HG03139 (cell line): Measurements from ENCODE around the gene CCL11.

Experiments used
- ATAC-seq: cut with Tn5 transposase; IDR thresholded peaks from one replicate; pipeline ENCODE4 v1.9.1; 2021; ENCODE audit not compliant: unreplicated experiment

Gene CCL11

DNA sequence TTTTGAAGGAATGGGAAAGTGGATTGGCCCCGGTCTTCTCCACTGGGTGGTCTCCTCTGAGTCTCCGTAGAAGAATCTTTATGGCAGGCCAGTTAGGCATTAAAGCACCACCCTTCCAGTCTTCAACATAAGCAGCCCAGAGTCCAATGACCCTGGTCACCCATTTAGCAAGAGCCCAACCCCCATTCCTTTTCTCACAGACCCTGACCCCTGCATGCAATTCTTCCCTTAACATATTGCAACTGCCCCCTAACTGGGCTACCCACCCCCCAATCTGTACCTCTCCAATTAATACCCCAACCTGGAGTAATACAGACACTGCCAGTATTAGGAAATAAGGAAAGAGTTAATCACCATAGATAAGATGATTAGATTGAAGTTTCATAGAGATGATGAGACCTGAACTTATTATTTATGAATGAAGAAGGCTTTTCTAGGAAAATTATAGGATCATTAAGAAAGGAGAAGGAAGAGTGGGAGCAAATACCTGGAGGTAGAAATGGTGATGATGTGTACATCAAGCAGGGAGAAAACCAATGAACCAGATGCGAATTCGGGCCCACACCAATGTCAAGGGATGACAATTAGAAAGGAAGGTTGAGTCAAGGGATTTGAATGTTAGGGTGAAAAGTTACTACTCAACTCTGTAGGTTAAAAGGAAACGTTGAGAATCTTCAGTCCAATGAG lies 28.1 kb upstream of the CCL11 start:
- ATAC-seq = no peak

DNA sequence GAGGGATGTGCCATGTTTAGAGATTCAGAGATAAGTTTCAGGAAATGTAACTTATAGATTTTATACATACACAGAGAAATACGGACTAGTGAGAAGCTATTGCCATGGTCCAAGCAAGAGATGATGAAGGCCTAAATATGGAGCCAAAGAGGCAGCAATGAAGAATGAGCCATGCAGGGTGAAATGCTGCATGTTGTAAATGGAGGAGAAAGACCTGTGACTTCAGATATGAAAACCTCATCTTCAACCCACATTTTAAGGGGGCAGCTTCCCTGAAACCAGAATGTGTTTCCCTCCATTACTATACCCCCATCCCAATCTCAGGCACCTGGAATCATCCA lies 27.6 kb upstream of the CCL11 start:
- no peak for ATAC-seq

DNA sequence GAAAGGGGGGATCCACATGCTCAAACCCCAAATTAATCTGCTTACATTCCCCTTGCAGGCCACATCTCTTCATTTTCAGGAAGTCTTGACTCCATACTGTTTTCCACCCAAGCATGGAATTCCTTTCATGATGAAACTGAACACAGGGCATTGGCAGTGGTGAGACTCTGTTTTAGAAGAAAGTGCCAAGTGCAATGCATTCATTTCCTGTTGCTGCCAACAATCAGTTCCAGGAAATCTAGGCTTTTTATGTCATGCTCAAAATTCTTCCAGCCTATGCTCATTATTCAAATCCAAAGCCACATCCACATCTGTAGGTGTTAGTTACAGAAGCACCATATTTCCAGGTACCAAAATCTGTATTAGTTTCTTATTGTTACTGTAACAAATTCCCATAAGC lies 26.4 kb upstream of the CCL11 start:
- ATAC-seq = no peak

DNA sequence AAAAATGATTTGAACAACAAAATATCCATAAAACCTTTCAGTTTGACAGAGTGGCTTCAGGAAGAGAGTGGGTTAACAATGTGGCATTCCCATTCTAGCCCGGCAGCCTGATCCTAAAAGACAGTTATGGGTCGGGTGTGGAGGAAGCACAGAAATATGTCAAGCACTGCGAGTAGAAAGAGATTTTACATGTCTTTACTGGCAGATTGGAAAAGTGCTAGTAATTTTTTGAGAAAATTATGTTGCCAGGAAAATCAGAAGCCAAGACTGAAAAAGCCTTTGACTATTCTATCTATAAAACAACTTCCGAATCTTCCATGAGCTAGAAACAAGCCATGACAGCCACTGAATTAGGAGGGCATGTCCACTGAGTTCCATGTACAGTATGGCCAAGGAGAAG lies 24.7 kb upstream of the CCL11 start:
- ATAC-seq = no peak

DNA sequence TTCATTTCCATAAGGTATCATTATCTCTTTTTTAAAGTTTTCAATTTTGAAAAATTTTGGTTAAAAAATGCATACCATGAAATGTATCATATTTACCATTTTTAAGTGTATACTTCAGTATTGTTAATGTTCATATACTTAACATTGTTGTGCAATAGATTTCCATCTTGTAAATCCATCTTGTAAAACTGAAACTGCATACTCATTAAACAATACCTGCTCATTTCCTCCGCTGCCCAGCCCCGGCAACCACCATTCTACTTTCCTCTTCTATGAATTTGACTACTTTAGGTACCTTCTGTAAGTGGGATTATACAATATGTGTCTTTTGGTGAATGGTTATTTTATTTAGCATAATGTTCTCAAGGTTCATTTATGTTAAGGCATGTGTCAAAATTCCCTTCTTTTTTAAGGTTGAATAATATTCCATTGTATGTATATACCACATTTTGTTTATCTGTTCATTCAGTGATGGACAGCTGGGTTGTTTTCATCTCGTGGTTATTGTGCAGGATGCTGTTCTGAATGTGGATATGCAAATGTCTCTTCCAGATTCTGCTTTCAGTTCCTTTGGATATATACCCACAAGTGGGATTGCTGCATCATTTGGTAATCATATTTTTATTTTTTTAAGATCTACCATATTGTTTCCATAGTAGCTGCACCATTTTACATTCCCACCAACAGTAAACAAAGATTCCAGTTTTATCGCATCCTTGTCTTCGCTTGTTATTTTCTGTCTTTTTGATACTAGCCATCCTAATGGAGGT lies 23.8 kb upstream of the CCL11 start:
- no peak for ATAC-seq

DNA sequence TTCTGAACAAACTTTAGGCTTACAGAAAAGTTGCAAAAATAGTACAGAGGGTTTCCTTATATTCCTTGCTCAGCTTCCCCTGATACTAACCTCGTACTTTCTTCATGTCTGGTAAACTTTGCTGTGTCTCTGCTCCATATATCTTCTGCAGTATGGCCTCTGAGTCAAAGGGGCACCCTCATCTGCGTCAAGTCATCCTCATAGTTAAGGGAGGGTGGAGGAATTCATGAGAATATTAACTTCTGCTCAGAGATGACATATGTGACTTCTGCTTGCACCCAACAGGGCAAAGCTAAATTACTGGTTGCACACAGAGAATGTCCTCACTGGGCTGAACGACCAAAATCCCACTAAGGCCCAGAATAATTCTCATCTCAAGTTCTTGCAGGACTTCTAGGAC lies 19.8 kb upstream of the CCL11 start:
- ATAC-seq = no peak

DNA sequence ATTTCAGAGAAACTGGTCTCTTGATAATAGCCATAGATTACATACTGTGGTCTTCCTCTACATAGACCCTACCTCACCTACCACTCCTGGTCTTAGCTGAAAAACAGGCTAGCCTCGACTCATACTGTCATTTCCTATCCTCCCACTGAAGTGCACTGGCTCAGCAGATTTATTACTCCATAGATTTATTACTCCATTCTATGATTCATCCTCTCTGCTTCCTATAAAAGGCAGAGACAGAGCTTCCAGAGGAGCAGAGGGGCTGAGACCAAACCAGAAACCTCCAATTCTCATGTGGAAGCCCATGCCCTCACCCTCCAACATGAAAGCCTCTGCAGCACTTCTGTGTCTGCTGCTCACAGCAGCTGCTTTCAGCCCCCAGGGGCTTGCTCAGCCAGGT lies 15.6 kb upstream of the CCL11 start, which contains the start of gene CCL7:
Gene CCL7 (plus strand): TSS at position 253 of the 400 bp plus-strand sequence. CDS start 70 bp downstream, at position 323.
- no peak for ATAC-seq

DNA sequence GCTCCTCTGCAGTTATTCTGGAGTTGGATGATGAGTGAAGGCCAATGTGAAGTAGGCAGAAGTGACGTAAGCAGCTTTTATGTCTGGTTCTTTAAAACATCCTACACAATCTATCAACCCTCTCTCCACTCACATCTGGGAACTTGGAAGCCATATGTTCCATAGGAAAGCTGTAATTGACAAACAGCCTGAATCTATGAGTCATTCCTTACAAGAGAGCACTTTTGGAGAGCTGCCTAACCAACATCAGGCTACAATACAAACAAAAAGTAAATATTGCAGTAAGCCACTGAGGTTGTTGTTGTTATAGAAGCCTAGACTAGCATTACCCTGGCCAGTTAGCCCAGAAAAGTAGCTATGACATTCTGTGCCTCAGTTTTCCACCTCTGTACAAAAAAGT lies 9.7 kb upstream of the CCL11 start:
- no peak for ATAC-seq

DNA sequence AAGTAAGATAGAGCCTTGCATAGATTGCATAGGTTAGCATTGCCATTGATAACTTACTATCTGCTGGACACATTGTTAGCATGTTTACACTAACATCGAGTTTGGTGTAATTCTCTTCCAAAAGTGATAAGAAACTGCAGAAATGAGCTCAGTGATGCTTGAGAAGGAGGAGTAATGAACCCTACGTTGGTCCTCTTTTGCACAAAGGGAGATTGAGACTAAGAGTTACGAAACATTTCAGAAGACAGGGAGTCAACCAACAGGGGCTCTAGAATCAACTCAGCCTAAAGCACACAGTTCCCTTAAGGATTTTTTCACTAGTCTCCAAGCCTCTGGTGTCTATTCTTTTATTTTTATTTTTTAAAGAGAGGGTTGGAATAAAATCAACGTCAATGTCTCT lies 8.7 kb upstream of the CCL11 start:
- ATAC-seq = no peak

DNA sequence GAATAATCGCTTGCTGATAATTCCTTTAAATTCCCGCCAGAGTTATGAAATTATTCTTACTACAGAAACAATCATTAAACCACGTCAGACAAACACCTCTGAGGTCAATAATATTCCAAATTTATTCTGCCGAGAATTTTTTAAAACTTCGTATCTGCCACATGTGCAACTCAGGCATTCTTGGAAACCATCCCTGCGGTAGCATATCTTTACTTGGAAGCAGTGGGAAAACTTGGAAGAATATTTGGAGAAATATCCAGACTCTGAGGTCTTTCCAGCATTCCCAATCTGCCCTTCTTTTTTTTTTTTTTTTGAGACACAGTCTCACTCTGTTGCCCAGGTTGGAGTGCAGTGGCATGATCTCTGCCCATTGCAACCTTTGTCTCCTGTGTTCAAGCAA lies 2.0 kb upstream of the CCL11 start:
- ATAC-seq = no peak

DNA sequence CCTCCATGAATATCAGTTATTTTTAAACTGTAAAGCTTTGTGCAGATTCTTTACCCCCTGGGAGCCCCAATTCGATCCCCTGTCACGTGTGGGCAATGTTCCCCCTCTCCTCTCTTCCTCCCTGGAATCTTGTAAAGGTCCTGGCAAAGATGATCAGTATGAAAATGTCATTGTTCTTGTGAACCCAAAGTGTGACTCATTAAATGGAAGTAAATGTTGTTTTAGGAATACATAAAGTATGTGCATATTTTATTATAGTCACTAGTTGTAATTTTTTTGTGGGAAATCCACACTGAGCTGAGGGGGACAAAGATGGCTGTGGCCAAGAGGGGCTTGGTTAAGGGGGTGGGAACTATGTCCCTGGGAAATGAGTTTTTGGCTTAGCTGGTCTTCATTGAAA lies 2.3 kb downstream of the CCL11 start:
- no peak for ATAC-seq

DNA sequence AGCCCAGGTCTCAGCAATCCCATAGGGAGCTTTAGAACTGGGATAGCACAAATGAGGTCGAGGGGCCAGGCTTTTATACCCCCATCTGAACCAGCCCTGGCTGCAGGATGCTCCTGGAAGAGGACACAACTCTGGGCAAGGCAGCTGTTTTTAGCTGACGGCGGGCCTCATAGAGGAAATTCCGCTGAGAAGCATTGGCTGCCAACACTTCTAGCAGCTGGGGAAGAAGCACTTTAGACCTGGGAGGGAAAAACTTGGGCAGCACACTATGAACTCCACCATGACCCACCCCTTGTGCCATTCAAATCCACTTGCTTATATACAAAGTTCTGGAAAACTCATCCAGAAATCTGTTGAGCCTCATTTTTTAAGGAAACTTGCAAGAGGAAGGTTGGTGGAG lies 5.0 kb downstream of the CCL11 start:
- no peak for ATAC-seq

DNA sequence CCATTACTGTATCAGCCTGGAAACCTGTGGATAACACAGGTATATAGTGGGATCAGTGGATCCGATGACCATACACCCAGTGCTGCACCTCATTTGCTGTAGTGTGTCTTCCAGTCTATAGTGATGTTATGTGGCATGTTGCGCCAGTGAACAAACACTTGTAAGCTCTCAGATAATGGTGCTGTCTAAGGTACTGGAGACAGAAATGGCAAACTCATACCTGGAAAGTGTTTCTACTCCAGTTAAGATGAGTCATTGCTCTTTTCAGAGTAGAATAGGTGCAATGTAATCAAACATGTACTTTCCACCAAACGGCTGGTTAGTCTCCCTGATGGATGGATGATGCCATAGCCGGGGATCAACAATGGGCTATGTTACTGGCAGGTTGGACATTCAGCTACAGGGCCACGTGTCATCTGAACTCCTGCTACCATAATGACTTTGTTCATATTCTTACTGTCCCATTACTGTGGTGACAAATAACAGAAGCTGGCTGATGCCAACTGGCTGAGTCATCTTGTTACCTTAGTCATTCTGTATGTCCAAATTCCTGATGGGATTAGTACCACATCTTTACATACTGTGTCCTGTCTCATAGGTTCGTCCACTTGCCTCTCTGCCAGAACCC lies 6.3 kb downstream of the CCL11 start:
- ATAC-seq = no peak

DNA sequence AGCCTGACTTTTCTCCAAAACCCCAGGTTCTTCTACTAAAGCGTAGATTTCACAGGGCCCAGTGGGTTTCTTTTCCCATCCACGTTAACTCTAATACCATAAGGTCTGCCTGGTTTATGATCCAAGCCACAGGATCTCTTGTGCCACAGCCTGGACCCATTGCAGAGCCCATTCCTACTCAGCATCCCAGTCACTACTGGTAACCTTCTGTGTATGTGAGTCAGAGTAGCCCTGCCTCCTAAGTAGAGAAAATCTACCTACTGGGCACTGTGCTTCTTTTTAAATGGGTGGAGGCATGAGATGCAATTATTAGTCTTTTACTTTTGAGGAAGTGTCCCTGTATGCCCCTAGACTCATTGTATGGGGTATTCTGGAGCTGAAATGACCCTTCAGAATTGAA lies 13.5 kb downstream of the CCL11 start:
- no peak for ATAC-seq

DNA sequence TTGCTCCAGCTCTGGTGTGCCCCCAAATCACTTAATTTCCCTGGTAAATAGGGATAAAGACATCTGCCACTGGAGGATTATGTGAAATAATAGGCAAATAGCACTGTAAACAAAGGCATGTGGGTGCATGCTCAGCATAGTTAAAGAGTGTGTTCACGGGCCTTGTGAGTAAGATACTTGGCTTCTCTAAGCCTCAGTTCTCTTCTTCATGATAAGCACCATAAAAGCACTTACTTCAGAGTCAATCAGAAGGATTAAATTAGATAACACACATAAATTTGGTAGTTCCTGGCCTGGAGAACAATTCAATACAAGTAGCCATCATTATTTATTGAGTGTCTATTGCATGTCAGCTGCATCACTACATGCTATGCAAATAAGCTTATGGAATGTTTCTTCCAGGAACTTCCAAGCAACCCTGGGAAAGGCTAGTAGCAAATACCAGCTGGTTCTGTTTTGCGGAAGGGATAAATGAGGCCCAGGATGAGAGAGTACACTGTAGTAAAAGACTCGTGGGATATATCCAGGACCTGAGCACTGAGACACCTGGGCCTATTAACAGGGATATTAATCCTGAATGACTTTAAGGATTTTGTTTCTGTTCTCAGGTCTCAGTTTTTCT lies 14.5 kb downstream of the CCL11 start:
- ATAC-seq = no peak

DNA sequence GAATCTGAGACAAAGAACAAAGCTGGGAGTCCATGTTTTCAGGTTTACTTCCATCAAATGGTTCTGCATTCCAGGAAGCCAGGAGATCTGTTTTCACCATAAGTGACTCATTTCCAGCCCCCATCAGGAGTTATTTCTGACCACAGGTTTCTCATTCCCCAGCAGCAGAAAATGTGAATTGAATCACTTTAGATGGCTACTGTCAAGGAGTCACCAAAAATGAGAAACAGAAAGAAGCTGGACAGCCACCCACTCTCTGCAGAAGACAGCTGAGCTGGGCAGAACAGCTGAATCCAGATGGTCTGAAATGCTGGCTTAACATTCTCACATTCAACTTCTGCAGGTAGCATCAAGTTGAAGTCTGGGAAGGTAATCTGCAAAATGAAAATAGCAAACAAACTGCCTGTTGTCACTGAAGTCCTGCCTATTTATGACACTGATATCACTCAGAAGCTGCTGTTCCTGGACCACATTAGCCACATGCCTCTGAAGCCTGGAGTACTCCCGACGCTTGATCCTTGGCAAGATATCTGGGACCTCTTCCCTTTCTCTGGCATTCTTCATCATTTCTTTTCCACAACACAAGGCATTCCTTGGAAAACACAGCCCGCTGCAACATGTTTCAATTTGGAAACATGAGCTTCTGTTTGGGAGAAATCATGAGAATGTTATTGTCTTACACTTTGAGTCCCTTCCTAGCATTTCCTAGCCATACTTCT lies 15.3 kb downstream of the CCL11 start:
- ATAC-seq = no peak

DNA sequence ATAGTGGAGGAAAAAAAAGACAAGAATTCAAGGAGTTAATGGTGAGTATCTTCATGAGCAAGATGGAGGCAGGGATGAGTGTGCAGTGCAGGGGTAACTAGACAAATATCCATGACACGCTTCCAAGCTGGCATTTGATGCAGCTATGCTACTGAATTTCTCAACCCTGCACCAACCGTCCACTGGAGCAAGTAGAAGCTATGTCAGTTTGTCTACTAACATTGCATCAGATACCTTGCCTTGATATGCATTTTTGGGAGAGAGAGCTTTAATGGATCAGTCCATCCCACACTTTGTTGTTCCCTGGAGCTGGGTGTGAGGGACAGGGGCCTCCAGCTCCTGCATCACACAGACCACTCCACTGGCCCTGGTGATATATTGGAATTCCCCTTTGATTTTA lies 16.4 kb downstream of the CCL11 start:
- ATAC-seq = no peak

DNA sequence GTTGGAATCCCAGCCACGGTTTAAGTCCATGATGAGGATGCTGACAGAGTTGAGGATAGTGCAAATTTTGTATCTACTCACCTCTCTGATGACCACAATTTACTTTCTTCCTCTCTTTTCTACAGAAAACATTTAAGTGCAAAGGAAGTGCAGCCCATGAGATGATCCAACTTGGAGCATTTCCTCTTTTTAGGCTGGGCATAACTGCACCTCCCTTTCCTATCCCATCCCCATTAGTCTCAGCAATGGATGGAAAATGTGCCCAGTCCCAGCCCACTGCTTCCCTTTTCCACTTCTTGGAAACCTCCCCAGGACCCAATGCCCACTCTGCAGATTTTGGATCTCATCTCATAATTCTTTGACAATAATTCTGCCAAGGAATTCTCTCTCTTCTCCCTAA lies 17.1 kb downstream of the CCL11 start:
- ATAC-seq = no peak

DNA sequence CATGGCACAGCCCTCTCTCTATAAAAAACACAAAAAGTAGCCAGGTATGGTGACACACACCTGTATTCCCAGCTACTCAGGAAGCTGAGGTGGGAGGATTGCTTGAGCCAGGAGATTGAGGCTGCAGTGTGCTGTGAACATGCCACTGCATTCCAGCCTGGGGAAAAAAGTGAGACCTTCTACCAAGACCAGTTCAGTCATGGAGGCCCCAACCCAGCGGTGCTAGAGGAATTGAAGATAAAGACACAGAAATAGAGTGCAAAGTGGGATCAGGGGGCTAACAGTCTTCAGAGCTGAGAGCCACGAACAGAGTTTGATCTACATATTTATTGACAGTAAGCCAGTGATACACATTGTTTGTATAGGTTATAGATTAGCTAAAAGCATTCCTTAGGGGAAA lies 18.1 kb downstream of the CCL11 start:
- no peak for ATAC-seq

DNA sequence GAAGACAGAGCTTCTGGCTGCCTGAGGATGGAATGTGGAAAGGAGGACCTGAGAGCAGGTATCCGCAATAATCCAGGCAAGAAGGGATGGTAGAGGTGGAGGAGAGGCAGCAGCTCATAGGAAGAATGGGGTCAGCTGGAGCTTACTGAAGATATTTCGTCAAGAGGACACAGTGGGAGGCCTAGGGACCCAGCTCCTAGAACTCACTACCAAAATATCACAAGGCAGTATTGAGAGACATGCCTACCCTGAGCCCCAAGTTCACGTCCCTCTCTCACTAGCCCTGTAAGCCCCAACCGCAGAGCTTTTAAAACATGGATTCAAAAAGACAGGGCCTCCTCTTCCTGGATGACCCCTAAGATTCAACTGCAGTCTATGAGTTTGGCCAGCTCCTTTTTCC lies 19.5 kb downstream of the CCL11 start:
- no peak for ATAC-seq

DNA sequence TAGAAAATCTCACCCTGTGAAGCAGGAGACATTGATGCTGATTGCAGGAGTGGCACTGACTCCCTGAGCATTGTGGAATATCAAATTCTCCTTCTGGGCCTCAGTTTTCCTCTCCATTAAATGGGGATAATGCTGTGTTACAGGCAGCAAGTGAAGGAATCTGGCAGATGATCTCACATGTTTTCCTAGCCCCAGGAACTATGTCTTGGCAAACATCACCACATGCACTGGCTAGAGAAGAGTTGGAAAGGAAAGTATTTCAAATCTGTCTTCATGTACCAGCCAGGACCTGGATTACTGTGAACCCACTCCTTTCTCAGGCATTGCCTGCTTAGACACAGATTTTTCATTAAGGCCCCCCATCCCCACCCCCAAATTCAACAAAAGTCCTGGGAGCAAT lies 20.1 kb downstream of the CCL11 start:
- no peak for ATAC-seq
